Measurements from ENCODE around the gene ITSN2. TPM values are rescaled to one million over a fixed set of nuclear protein-coding genes. Genes with fewer than 3 reads are reported as not detected.

The ITSN2 gene
- total RNA-seq, 2 experiments from 2014 or later: 72.0 to 77.2 TPM

- DNase-seq: no peak
- Mint-ChIP-seq H3K9me3 (ENCODE audit: low read depth) (no peaks in the 10 kb centered on the region), H3K27ac (no peak overlapping the region), H3K4me1 (peaks cover 6% of the 10 kb centered on the region), H3K36me3 (no peaks in the 10 kb centered on the region), H3K4me3 (no peak overlapping the region), H3K27me3 (peaks cover 1% of the 10 kb centered on the region)
- CTCF ChIA-PET: no interaction called here
- ATAC-seq: no peak
Measured at GRCh38 chr2:24181849-24182248, 178.5 kb downstream of the ITSN2 start.

DNA sequence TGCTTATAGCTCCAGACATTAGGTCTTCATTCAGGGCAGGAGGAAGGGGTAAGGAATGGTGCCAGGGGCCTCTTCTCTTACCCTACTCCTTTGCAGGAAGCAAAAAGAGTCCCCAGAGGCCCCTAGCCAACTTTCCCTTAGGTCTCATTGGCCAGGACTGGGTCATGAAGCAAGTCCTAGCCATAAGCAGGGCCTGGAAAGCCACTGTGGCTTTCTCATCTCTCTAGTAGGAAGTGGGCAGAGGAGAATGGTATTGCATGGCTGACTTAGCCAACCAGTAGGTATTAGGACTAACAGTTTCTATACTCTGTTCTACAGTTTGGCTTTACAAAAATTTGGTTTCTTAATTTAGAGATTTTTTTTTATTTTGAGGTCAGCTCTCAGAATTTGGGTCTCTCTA is 180.7 kb downstream of the ITSN2 start:
- DNase-seq (no peak), ATAC-seq (no peak)
- no peak overlapping the region for H3K4me3 Mint-ChIP-seq
- H3K4me1 Mint-ChIP-seq: peaks cover 8% of the 10 kb centered on the region
- H3K9me3 Mint-ChIP-seq (ENCODE audit: low read depth): no peaks in the 10 kb centered on the region
- peaks cover 6% of the 10 kb centered on the region for H3K27me3 Mint-ChIP-seq
- H3K27ac Mint-ChIP-seq: no peak overlapping the region
- no peaks in the 10 kb centered on the region for H3K36me3 Mint-ChIP-seq
- CTCF ChIA-PET: no interaction called here

DNA sequence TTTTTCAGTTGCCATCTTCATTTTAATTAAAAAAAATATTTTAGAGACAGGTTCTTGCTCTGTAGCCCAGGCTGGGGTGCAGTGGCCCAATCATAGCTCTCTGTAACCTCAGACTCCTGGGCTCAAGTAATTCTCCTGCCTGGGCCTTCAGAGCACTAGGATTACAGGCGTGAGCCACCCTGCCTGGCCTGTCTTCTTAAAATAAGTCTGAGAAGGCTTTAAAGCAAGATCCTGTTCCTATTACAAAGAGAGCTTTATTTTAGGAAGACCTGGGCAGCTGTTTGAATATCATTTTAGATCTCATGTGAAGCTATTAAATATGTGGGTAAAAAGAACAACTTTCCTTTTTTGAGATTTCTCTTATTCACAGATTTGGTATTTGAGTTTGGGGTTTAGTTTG is 184.0 kb downstream of the ITSN2 start:
- H3K36me3 Mint-ChIP-seq: peaks cover 2% of the 10 kb centered on the region
- H3K4me1 Mint-ChIP-seq: peaks cover 9% of the 10 kb centered on the region
- ATAC-seq: no peak
- CTCF ChIA-PET: interaction anchor here (0.7 to 1.4 kb wide), 4 partner anchors 12 to 353 kb away, joined by 3 read pairs; partner anchors contain the start of gene TP53I3
- no peak overlapping the region for H3K27ac Mint-ChIP-seq
- H3K9me3 Mint-ChIP-seq (ENCODE audit: low read depth): no peaks in the 10 kb centered on the region
- H3K4me3 Mint-ChIP-seq: no peak overlapping the region
- no peak for DNase-seq
- H3K27me3 Mint-ChIP-seq: peaks cover 17% of the 10 kb centered on the region

GRCh38 chr2:24175631-24176187 is 184.6 kb downstream of the ITSN2 start:
- H3K36me3 Mint-ChIP-seq: peaks cover 2% of the 10 kb centered on the region
- H3K9me3 Mint-ChIP-seq (ENCODE audit: low read depth): no peaks in the 10 kb centered on the region
- H3K27ac Mint-ChIP-seq: no peak overlapping the region
- ATAC-seq (no peak), DNase-seq (no peak)
- CTCF ChIA-PET: interaction anchor here (0.7 to 1.3 kb wide), 2 partner anchors 91 to 352 kb away, joined by 3 read pairs; partner anchors contain the start of gene TP53I3
- H3K27me3 Mint-ChIP-seq: peaks cover 17% of the 10 kb centered on the region
- H3K4me1 Mint-ChIP-seq: peaks cover 9% of the 10 kb centered on the region
- H3K4me3 Mint-ChIP-seq: no peak overlapping the region

GRCh38 chr2:24174851-24175277 is 185.5 kb downstream of the ITSN2 start, which contains the start of gene FAM228A:
FAM228A (plus strand) TSS chr2:24175053; CDS start chr2:24175481, 428 bp downstream.
- H3K4me3 Mint-ChIP-seq: no peak within 1 kb of the TSS
- DNase-seq (no peak), ATAC-seq (no peak)
- H3K27ac Mint-ChIP-seq: no peak within 1 kb of the TSS
- CTCF ChIA-PET: no interaction called here
- peaks cover 2% of the 10 kb centered on the region for H3K36me3 Mint-ChIP-seq
- no peaks in the 10 kb centered on the region for H3K9me3 Mint-ChIP-seq (ENCODE audit: low read depth)
- peaks cover 17% of the 10 kb centered on the region for H3K27me3 Mint-ChIP-seq
- peaks cover 7% of the 10 kb centered on the region for H3K4me1 Mint-ChIP-seq

DNA sequence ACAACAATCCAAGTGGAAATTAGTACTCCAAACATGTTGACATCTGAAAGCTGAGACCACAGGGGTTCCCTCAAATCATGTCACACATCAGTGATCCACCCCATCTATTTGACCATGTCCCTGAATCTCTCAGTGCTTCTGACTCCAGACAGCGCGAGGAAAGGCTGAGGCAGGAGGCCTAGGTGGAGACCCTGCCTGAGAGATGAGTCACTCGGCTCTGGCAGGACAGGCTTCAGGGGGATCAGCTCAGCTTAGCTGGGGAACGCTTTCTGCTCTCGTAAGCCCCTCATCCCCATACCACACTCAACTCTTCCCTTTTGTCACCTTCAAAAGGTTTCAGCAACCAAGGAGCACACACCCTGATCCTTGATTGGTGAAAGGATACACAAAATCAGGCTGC is 191.3 kb downstream of the ITSN2 start:
- H3K36me3 Mint-ChIP-seq: peaks cover 1% of the 10 kb centered on the region
- DNase-seq (no peak), ATAC-seq (no peak)
- peaks cover 8% of the 10 kb centered on the region for H3K27me3 Mint-ChIP-seq
- no peak overlapping the region for H3K4me3 Mint-ChIP-seq
- no peaks in the 10 kb centered on the region for H3K9me3 Mint-ChIP-seq (ENCODE audit: low read depth)
- H3K4me1 Mint-ChIP-seq: peaks cover 1% of the 10 kb centered on the region
- CTCF ChIA-PET: no interaction called here
- no peak overlapping the region for H3K27ac Mint-ChIP-seq

DNA sequence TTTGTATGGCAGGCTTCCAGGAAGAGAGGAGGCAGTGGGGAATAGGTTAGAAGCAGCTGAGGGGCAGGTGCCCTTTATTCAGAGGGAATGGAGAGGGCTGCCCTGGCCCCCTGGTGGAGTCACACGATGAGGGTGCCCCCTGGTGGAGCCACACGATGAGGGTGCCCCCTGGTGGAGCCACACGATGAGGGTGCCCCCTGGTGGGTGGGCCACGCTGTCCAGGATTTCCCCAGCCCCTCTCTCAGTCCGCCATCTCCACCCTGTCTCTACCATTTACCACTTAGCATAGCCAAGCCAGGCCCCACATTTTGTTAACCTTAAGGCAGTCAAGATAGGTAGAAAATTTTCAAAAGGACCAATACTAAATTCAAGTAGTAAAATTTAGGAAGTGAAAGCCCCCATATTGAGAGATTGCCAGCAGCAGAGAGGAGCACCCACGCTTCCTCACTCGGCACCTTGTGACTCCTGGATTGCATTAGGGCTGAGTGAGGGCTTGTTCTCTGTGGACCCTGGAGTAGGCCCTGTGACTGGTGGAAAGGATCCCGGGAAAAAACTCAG is 195.8 kb downstream of the ITSN2 start:
- peak; percentile 59 for DNase-seq
- CTCF ChIA-PET: interaction anchor here (0.6 to 2.6 kb wide), 6 partner anchors 9 to 592 kb away, joined by 3 to 11 read pairs (median 4); partner anchors contain the start of gene ATAD2B
- no peaks in the 10 kb centered on the region for H3K4me1 Mint-ChIP-seq

DNA sequence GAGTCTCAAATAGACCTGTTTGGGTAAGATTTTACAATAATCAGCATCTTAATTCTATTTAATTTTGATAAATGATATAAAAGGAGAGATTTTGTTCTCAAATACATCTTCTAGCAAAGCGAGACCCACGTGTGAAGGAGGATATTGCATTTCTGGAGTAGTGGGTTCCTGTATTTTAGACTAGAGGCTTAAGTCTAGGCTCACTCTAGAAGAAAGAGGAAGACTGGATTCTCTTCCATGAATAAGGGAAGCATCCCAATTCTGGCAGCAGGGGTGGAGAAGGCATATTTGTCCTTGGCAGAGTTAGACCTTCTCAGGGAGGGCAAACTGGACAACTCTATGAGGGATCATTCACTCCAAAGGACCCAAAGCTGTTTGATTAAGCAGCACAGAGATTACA is 196.7 kb downstream of the ITSN2 start:
- DNase-seq (no peak), ATAC-seq (no peak)
- CTCF ChIA-PET: interaction anchor here (0.6 to 2.6 kb wide), 7 partner anchors 10 to 592 kb away, joined by 3 to 11 read pairs (median 3); partner anchors contain the start of gene ATAD2B
- no peak overlapping the region for H3K4me3 Mint-ChIP-seq
- no peak overlapping the region for H3K27ac Mint-ChIP-seq
- H3K4me1 Mint-ChIP-seq: no peaks in the 10 kb centered on the region
- no peaks in the 10 kb centered on the region for H3K36me3 Mint-ChIP-seq
- H3K9me3 Mint-ChIP-seq (ENCODE audit: low read depth): no peaks in the 10 kb centered on the region
- peaks cover 3% of the 10 kb centered on the region for H3K27me3 Mint-ChIP-seq

More for the DNA sequence above, 195.8 kb downstream of the ITSN2 start:
- H3K27me3 Mint-ChIP-seq: peaks cover 3% of the 10 kb centered on the region
- H3K36me3 Mint-ChIP-seq: no peaks in the 10 kb centered on the region
- no peak overlapping the region for H3K4me3 Mint-ChIP-seq
- ATAC-seq: peak; percentile 84
- no peaks in the 10 kb centered on the region for H3K9me3 Mint-ChIP-seq (ENCODE audit: low read depth)
- H3K27ac Mint-ChIP-seq: no peak overlapping the region

- no peaks in the 10 kb centered on the region for H3K4me1 Mint-ChIP-seq
- no peak overlapping the region for H3K27ac Mint-ChIP-seq
- H3K36me3 Mint-ChIP-seq: no peaks in the 10 kb centered on the region
- peaks cover 3% of the 10 kb centered on the region for H3K27me3 Mint-ChIP-seq
- CTCF ChIA-PET: interaction anchor here (1.4 to 2.6 kb wide), 3 partner anchors 218 to 339 kb away, joined by 3 to 11 read pairs (median 7); partner anchors contain the start of gene ATAD2B
- DNase-seq (no peak), ATAC-seq (no peak)
- H3K9me3 Mint-ChIP-seq (ENCODE audit: low read depth): no peaks in the 10 kb centered on the region
- no peak overlapping the region for H3K4me3 Mint-ChIP-seq
Measured at GRCh38 chr2:24163186-24163585, 197.2 kb downstream of the ITSN2 start.

GRCh38 chr2:24162494-24162893 is 197.8 kb downstream of the ITSN2 start:
- Mint-ChIP-seq H3K27me3 (peaks cover 3% of the 10 kb centered on the region), H3K4me3 (no peak overlapping the region), H3K27ac (no peak overlapping the region), H3K4me1 (no peaks in the 10 kb centered on the region), H3K36me3 (no peaks in the 10 kb centered on the region), H3K9me3 (ENCODE audit: low read depth) (no peaks in the 10 kb centered on the region)
- ATAC-seq (no peak), DNase-seq (no peak)
- CTCF ChIA-PET: interaction anchor here (1.4 to 2.6 kb wide), 5 partner anchors 23 to 338 kb away, joined by 3 to 11 read pairs (median 4); partner anchors contain the start of genes ATAD2B and TP53I3

GRCh38 chr2:24160761-24161160 is 199.6 kb downstream of the ITSN2 start:
- H3K27me3 Mint-ChIP-seq: peaks cover 3% of the 10 kb centered on the region
- no peak overlapping the region for H3K4me3 Mint-ChIP-seq
- DNase-seq: no peak
- no peak overlapping the region for H3K27ac Mint-ChIP-seq
- H3K9me3 Mint-ChIP-seq (ENCODE audit: low read depth): no peaks in the 10 kb centered on the region
- no peaks in the 10 kb centered on the region for H3K36me3 Mint-ChIP-seq
- H3K4me1 Mint-ChIP-seq: no peaks in the 10 kb centered on the region
- ATAC-seq: no peak
- CTCF ChIA-PET: interaction anchor here (1.3 kb wide), 2 partner anchors 77 to 336 kb away, joined by 3 to 5 read pairs; no protein-coding TSS in a partner anchor

DNA sequence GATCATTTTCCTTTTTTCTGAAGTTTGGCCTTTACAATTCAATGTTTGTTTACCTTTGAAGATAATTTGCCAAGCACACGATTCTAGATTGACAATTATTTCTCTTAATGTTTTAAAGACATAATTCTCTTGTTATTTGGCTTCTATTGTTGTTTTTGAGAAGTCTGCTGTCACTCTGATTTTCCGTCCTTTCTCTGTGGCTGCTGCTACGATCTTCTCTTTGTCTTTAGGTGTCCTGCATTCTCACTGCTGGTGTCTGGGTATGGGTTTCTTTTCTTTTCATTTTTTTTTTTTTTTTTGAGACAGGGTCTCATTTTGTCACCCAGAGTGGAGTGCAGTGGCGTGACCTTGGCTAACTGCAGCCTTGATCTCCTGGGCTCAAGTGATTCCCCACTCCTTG is 200.6 kb downstream of the ITSN2 start:
- no peak overlapping the region for H3K4me3 Mint-ChIP-seq
- no peaks in the 10 kb centered on the region for H3K36me3 Mint-ChIP-seq
- H3K4me1 Mint-ChIP-seq: no peaks in the 10 kb centered on the region
- no peaks in the 10 kb centered on the region for H3K9me3 Mint-ChIP-seq (ENCODE audit: low read depth)
- H3K27ac Mint-ChIP-seq: no peak overlapping the region
- peaks cover 3% of the 10 kb centered on the region for H3K27me3 Mint-ChIP-seq
- CTCF ChIA-PET: interaction anchor here (0.5 kb wide), 1 partner anchor 288 kb away, joined by 3 read pairs; no protein-coding TSS in a partner anchor
- DNase-seq (no peak), ATAC-seq (no peak)

GRCh38 chr2:24158131-24158530 is 202.2 kb downstream of the ITSN2 start:
- DNase-seq (no peak), ATAC-seq (no peak)
- CTCF ChIA-PET: interaction anchor here (0.6 to 0.9 kb wide), 2 partner anchors 21 to 22 kb away, joined by 3 read pairs; no protein-coding TSS in a partner anchor
- Mint-ChIP-seq H3K27ac (no peak overlapping the region), H3K36me3 (no peaks in the 10 kb centered on the region), H3K27me3 (peaks cover 3% of the 10 kb centered on the region), H3K4me1 (no peaks in the 10 kb centered on the region), H3K4me3 (no peak overlapping the region), H3K9me3 (ENCODE audit: low read depth) (no peaks in the 10 kb centered on the region)

DNA sequence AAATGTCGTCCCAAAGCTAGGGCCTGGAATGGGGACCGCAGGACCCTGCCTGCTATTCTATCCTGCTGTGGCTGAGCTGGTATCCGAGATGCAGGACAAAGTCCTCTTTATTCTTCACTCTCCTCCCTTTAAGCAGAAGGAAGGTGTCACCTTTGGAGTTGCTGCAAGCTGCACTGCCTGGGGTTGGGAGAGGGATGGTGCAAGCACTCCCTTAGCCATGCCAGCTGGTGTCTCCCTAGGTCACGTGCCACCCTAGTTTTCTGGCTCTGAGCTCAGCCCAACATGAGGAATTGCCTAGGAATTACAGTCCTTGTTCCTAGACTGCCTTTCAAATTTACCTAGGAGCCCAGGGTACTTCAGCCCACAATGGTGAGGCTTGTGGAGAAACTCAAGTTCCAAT is 206.9 kb downstream of the ITSN2 start:
- DNase-seq: no peak
- Mint-ChIP-seq H3K36me3 (no peaks in the 10 kb centered on the region), H3K4me1 (no peaks in the 10 kb centered on the region), H3K27me3 (no peaks in the 10 kb centered on the region), H3K9me3 (ENCODE audit: low read depth) (peaks cover 6% of the 10 kb centered on the region), H3K27ac (no peak overlapping the region), H3K4me3 (no peak overlapping the region)
- ATAC-seq: no peak
- CTCF ChIA-PET: no interaction called here
